HUDEP-2 (cell line): ENCODE data around the gene CADM1.

Experiments
- DNase-seq, 76 experiments: peaks; one replicate each; lab custom pipeline; 2025; ENCODE audit not compliant: unreplicated experiment in 76 of 76; lab: John Stamatoyannopoulos, UW

Gene CADM1

GRCh38 chr11:115220423-115220822, 283.8 kb downstream of the CADM1 start:
- no peak for DNase-seq

GRCh38 chr11:115219376-115219775, 284.8 kb downstream of the CADM1 start:
- no peak for DNase-seq

- no peak for DNase-seq
These were observed 286.4 kb downstream of the CADM1 start for GRCh38 chr11:115217726-115218311.

GRCh38 chr11:115215694-115216617, 288.3 kb downstream of the CADM1 start:
- DNase-seq, result no peak

- no peak for DNase-seq
These were observed 289.5 kb downstream of the CADM1 start for GRCh38 chr11:115214644-115215234.

GRCh38 chr11:115213007-115213406, 291.2 kb downstream of the CADM1 start:
- no peak for DNase-seq

GRCh38 chr11:115208808-115209259, 295.4 kb downstream of the CADM1 start:
- no peak for DNase-seq

GRCh38 chr11:115207916-115208315, 296.3 kb downstream of the CADM1 start:
- no peak for DNase-seq

GRCh38 chr11:115207166-115207591, 297.0 kb downstream of the CADM1 start:
- no peak for DNase-seq

- no peak for DNase-seq
These were observed 297.7 kb downstream of the CADM1 start for GRCh38 chr11:115206365-115207022.

GRCh38 chr11:115202900-115203552, 301.2 kb downstream of the CADM1 start:
- no peak for DNase-seq

- no peak for DNase-seq
These were observed 302.1 kb downstream of the CADM1 start for GRCh38 chr11:115202074-115202473.

- no peak for DNase-seq
These were observed 303.0 kb downstream of the CADM1 start for GRCh38 chr11:115201111-115201792.

- DNase-seq, result no peak
These were observed 304.6 kb downstream of the CADM1 start for GRCh38 chr11:115199481-115200069.

GRCh38 chr11:115198321-115198741, 305.9 kb downstream of the CADM1 start:
- no peak for DNase-seq

GRCh38 chr11:115197433-115197832, 306.8 kb downstream of the CADM1 start:
- no peak for DNase-seq

GRCh38 chr11:115197031-115197430, 307.2 kb downstream of the CADM1 start:
- DNase-seq, result no peak

- DNase-seq, result no peak
These were observed 309.5 kb downstream of the CADM1 start for GRCh38 chr11:115194802-115195110.

- DNase-seq, result no peak
These were observed 310.1 kb downstream of the CADM1 start for GRCh38 chr11:115193914-115194801.
